LNCAP (cell line): ENCODE measurements around the gene ABCC1.

Source experiments
- CTCF ChIP-seq: fragments of 450-650 bp; IDR thresholded peaks from 2 replicates; pipeline ENCODE4 v1.5.1; 2017; ENCODE audit warnings: mild to moderate bottlenecking

The ABCC1 gene

GRCh38 chr16:16029431-16030011 lies 80.1 kb downstream of the ABCC1 start:
- TF ChIP-seq CTCF, result no peak

DNA sequence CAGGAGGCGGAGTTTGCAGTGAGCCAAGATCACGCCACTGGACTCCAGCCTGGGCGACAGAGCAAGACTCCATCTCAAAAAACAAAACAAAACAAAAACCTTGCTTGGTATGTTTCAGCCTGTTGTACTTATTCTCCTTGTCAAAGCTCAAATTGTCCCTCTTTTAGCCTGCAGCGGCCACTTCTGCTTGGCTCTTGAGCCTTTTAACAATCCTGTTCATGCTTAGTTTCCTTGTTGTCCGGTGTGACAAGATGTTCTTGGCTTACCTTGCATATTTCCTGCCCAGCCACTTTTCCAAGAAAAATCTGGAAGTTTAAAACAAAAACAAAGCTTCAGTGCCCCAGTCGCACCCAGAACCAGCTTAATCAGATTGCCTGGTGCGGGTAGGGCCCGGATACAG lies 81.0 kb downstream of the ABCC1 start:
- no peak for TF ChIP-seq CTCF

DNA sequence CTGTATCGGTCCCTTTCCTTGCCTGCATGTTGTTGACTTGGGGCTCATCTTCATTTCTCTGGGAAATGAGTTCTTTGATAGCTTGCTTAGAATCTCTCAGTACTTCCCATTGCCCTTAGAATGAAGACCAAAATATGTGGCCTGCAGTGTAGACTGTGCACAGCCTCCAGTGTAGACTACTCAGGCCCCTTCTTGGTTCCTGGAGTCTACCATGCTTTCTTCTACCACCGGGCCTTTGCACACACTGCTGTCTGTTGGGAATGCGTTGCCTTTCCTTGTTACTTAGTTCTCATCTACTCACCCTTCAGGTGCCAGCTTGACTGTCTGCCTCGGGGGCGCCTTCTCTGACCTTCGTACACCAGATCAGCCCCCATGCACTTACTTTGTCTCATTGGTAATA lies 82.0 kb downstream of the ABCC1 start:
- TF ChIP-seq CTCF, result no peak

DNA sequence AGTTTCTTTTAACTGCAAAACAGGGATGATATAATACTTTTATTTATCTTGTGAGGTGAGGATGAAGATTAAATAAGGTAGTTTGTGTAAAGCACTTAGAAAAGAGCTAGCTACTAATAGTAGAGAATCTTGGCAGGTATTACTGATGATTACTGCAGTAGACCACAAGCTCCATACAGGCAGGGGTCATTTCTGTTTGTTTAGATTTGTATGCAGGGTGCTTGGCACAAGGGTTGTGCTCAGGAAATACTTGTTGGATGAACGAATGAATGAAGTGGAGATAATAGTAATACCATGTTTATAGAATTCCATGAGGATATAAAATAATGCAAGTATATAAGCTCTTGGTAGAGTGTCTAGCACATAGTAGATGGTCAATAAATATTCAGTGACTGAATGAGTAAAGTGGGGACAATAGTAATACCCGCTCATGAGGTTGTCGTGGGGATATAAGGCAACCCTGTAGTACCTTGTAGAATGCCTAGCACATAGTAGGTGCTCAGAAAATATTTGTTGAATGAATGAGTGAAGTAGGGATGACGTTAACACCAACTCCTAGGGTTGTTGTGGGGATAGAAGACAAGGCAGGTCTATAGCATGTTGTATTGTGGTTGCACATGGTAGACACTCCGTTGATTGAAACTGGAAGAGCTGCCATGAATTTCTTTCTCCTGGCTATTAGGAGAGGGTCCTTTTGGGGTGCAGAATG lies 83.0 kb downstream of the ABCC1 start:
- no peak for TF ChIP-seq CTCF

DNA sequence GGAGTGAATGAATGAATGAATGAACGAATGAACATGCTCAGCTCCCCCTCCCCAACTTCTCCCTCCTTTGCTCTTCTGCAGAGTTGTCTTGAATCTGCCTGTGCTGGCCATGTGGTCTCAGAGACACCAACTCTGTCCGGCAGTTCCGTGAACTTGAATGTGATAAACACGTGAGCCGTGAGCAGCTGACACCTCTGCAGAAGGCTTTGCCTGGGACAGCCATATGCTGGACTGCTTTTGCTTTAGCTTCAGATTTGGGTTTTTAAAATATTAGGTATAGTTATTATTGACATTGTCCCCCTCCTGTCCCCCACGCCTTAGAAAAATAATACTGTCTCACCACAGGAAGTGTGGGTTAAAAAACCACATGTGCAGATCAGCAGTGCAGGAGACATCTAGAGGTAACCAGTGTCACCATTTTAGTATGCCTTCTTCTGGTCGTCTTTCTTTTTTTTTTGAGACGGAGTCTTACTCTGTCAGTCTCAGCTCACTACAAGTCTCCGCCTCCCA lies 83.8 kb downstream of the ABCC1 start:
- TF ChIP-seq CTCF, result no peak

GRCh38 chr16:16036359-16036792 lies 87.0 kb downstream of the ABCC1 start:
- no peak for TF ChIP-seq CTCF

- no peak for TF ChIP-seq CTCF
These were observed 88.1 kb downstream of the ABCC1 start for GRCh38 chr16:16037521-16037920.
